A549 (cell line): Measurements from ENCODE around the gene ARFRP1.

Experiments
- BHLHE40 ChIP-seq: IDR thresholded peaks from 2 replicates; pipeline ENCODE4 v1.6.1; 2012; ENCODE audit warnings: low read depth, low read length, inconsistent platforms
- KDM1A ChIP-seq: fragments of 200-600 bp; sonication (generic); IDR thresholded peaks from 2 replicates; pipeline ENCODE4 v1.6.1; 2016; ENCODE audit warnings: low read depth, mild to moderate bottlenecking
- MAFK ChIP-seq: fragments of 450-650 bp; IDR thresholded peaks from 2 replicates; pipeline ENCODE4 v1.6.1; 2014; ENCODE audit not compliant: partially characterized antibody
- POLR2A ChIP-seq: IDR thresholded peaks from 2 replicates; pipeline ENCODE4 v1.6.1; 2012; ENCODE audit warnings: mild to moderate bottlenecking, low read length
- POLR2AphosphoS2 ChIP-seq: conservative IDR thresholded peaks from 2 replicates; pipeline ENCODE4 v1.6.1; 2012; ENCODE audit warnings: low read length, improper control_type of control experiment, inconsistent platforms
- RARB ChIP-seq: fragments of 250-450 bp; sonication (Bioruptor Pico); IDR thresholded peaks from 2 replicates; pipeline ENCODE4 v1.8.0; 2021; ENCODE audit warnings: mild to moderate bottlenecking, moderate library complexity
- RCOR1 ChIP-seq: fragments of 150-350 bp; IDR thresholded peaks from 2 replicates; pipeline ENCODE4 v1.6.1; 2014; ENCODE audit warnings: antibody characterized with exemption, low read length, low read depth
- TF ChIP-seq, protein P1 (sequence below): fragments of >200 bp; sonication (Bioruptor Twin); formaldehyde crosslinking; IDR thresholded peaks from 3 replicates; pipeline ENCODE4 v1.5.1; 2016
- TF ChIP-seq, protein P2 (sequence below): fragments of 200-600 bp; sonication (generic); IDR thresholded peaks from 2 replicates; pipeline ENCODE4 v1.6.1; 2016; ENCODE audit warnings: antibody characterized with exemption, mild to moderate bottlenecking, moderate library complexity
- TF ChIP-seq, protein P3 (sequence below): fragments of 150-350 bp; IDR thresholded peaks from 2 replicates; pipeline ENCODE4 v1.6.1; 2014; ENCODE audit warnings: low read depth, mild to moderate bottlenecking, low read length
- TF ChIP-seq, protein P4 (sequence below): fragments of >200 bp; sonication (Bioruptor Twin); formaldehyde crosslinking; IDR thresholded peaks from 3 replicates; pipeline ENCODE4 v1.6.1; 2016

DNA sequence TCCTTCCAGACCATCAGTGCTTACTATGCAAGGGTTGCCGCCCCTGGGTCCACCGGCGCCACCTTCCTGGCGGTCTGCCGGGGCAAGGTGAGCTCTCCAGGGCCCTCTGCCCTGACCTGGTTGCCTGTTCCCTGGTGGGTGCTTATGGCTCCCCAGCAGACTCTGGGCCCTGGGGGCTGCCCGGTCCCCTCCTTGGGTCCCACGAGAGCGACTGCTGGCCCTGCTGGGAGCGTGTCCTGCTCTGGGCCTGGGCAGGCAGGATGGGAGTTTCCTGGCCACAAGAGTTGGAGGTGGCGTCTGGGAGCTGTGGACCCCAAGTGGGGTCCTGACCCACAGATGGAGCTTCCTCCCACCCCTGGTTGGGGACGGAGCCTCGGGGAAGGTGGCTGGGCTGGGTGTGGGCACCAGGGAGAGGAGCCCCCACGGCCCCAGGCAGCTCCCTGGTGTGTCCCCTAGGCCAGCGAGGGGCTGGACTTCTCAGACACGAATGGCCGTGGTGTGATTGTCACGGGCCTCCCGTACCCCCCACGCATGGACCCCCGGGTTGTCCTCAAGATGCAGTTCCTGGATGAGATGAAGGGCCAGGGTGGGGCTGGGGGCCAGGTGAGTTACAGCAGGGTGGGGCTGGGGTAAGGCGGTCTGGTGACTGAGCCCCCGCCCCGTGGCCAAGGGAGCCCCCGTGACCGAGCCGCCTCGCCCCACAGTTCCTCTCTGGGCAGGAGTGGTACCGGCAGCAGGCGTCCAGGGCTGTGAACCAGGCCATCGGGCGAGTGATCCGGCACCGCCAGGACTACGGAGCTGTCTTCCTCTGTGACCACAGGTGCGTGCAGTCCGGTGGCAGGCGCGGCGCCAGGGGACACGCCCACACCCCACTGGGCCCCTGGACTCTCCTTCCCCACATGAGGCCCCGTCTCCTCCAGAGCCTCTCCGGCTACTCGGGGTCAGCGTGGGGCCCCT is 18.5 kb downstream of the ARFRP1 start:
- TF ChIP-seq, protein P1, sequence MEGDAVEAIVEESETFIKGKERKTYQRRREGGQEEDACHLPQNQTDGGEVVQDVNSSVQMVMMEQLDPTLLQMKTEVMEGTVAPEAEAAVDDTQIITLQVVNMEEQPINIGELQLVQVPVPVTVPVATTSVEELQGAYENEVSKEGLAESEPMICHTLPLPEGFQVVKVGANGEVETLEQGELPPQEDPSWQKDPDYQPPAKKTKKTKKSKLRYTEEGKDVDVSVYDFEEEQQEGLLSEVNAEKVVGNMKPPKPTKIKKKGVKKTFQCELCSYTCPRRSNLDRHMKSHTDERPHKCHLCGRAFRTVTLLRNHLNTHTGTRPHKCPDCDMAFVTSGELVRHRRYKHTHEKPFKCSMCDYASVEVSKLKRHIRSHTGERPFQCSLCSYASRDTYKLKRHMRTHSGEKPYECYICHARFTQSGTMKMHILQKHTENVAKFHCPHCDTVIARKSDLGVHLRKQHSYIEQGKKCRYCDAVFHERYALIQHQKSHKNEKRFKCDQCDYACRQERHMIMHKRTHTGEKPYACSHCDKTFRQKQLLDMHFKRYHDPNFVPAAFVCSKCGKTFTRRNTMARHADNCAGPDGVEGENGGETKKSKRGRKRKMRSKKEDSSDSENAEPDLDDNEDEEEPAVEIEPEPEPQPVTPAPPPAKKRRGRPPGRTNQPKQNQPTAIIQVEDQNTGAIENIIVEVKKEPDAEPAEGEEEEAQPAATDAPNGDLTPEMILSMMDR, result no peak
- TF ChIP-seq POLR2A (0 out of 2 replicates have a peak, but pooled peaks have one; percentile 14), RARB (no peak), BHLHE40 (no peak), MAFK (no peak), POLR2AphosphoS2 (no peak), RCOR1 (no peak), KDM1A (no peak)
- TF ChIP-seq, protein P2, sequence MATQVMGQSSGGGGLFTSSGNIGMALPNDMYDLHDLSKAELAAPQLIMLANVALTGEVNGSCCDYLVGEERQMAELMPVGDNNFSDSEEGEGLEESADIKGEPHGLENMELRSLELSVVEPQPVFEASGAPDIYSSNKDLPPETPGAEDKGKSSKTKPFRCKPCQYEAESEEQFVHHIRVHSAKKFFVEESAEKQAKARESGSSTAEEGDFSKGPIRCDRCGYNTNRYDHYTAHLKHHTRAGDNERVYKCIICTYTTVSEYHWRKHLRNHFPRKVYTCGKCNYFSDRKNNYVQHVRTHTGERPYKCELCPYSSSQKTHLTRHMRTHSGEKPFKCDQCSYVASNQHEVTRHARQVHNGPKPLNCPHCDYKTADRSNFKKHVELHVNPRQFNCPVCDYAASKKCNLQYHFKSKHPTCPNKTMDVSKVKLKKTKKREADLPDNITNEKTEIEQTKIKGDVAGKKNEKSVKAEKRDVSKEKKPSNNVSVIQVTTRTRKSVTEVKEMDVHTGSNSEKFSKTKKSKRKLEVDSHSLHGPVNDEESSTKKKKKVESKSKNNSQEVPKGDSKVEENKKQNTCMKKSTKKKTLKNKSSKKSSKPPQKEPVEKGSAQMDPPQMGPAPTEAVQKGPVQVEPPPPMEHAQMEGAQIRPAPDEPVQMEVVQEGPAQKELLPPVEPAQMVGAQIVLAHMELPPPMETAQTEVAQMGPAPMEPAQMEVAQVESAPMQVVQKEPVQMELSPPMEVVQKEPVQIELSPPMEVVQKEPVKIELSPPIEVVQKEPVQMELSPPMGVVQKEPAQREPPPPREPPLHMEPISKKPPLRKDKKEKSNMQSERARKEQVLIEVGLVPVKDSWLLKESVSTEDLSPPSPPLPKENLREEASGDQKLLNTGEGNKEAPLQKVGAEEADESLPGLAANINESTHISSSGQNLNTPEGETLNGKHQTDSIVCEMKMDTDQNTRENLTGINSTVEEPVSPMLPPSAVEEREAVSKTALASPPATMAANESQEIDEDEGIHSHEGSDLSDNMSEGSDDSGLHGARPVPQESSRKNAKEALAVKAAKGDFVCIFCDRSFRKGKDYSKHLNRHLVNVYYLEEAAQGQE, result no peak; the same call in 1 of the 2 replicates
- TF ChIP-seq, protein P3, sequence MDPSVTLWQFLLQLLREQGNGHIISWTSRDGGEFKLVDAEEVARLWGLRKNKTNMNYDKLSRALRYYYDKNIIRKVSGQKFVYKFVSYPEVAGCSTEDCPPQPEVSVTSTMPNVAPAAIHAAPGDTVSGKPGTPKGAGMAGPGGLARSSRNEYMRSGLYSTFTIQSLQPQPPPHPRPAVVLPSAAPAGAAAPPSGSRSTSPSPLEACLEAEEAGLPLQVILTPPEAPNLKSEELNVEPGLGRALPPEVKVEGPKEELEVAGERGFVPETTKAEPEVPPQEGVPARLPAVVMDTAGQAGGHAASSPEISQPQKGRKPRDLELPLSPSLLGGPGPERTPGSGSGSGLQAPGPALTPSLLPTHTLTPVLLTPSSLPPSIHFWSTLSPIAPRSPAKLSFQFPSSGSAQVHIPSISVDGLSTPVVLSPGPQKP, result no peak
- TF ChIP-seq, protein P4, sequence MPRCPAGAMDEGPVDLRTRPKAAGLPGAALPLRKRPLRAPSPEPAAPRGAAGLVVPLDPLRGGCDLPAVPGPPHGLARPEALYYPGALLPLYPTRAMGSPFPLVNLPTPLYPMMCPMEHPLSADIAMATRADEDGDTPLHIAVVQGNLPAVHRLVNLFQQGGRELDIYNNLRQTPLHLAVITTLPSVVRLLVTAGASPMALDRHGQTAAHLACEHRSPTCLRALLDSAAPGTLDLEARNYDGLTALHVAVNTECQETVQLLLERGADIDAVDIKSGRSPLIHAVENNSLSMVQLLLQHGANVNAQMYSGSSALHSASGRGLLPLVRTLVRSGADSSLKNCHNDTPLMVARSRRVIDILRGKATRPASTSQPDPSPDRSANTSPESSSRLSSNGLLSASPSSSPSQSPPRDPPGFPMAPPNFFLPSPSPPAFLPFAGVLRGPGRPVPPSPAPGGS, result no peak
